Central memory CD4-positive, alpha-beta T cell (primary cell): ENCODE results near the gene AIMP1.

Experiments
- DNase-seq: peaks from one replicate; pipeline ENCODE4 v3.0.0; 2022
- total RNA-seq, 3 experiments: gene quantifications; one replicate each; lab custom pipeline; 2026; lab: John Stamatoyannopoulos, UW

Gene AIMP1
- 104 to 137 (median 129) reads per million in 3 experiments for total RNA-seq

- peak; percentile 88 for DNase-seq
Observed at GRCh38 chr4:106315968-106316772, at the start of gene AIMP1, which contains the start of gene TBCK. AIMP1 (plus strand) TSS chr4:106316550; CDS start chr4:106325010, 8,460 bp downstream. TBCK (minus strand) TSS chr4:106316209; CDS start chr4:106308960, 7,249 bp downstream.

DNA sequence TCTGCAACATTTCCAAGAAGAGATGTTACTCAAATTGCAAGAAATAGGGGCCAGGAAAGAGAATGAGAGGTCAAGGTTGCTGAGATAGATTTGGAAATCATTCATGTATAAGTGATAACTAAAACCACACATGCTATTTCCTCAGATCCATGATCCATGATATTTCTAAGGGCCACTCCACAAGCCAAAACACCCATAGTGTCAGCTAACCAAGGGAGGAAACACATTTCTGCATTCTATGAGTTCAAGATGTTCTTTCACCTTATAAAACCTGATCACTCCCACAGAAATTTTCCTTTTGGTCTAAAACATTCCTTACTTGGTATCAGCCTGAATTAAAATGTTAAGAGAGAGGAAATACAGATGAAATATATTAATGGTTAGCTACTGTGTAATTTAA, 47.6 kb upstream of the AIMP1 start:
- no peak for DNase-seq

DNA sequence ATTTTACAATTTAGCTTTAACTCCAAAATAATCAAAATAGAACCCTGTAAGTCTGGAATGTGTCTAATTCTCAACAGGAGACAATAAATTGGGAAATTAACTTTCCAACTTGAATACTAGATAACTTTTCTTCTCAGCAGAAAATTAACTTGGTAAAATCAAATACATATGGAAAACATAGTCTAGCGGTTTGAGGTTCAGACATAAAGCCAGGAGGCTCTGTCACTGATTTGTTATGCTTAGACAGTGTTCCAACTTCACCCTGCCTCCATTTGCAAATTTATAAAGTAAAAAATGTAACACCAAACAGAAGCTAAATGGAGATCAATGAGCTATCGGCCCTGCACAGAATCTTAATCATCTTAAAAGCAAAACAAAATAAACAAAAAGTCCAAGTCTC, 46.6 kb upstream of the AIMP1 start:
- no peak for DNase-seq

DNA sequence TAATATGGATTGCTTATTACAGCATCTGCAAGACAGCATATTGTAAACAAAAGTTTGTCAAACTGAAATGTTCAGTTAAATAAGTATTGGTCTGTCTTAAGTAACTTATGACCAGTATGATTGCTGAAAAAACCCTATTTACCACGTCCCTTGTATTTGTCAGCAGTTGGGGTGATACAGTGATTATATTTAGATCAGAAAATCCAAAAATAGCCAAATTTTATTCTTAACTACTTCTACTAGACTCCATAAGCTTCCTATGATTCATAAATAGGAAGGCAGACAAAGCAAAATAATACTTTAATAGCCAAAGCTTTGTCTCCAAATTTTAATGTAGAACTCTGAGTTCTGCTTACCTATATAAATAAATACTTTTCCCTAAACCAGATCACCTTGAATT, 45.6 kb upstream of the AIMP1 start:
- no peak for DNase-seq

GRCh38 chr4:106273831-106274230, 42.5 kb upstream of the AIMP1 start:
- DNase-seq = no peak

DNA sequence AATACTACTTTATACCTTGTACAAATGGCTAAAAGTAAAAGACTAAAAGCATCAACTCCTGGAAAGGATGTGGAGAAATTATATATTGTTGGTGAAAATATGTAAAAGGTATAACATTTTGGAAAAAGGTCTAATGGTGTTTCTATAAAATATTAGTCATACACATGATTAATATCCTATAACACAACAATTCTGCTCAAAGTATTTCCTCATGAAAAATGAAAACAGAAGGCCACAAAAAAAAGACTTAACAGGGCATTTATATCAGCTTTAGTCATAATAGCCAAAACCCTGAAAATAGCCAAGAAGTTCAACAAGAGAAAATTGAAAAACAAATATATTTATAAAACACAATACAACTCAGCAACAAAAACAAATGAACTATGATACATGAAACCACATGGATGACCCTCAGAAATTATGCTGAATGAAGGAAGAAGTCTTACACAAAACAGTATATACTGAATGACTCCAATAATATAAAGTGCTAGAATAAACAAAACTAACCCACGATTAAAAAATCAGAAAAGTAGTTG, 39.1 kb upstream of the AIMP1 start:
- no peak for DNase-seq

DNA sequence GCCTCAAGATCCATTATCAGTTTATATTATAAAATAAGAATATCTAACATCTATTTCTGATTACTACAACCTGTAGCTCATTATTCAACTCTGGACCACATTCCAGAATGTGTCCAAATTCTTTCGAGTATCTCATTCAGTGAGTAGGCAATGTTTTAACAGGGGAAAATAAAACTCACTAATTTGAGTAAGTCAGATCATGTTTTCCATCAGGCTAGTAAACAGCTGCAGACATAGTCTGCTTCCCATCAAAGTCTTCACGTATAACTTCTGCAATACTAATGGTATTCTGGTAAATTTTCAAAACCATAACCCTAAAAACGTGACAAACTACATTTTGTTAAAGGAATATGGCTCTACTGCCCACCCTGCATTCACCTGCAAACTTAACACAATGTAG, 32.1 kb upstream of the AIMP1 start:
- DNase-seq = no peak

- DNase-seq = no peak
Observed at GRCh38 chr4:106286611-106287010, 29.7 kb upstream of the AIMP1 start.

DNA sequence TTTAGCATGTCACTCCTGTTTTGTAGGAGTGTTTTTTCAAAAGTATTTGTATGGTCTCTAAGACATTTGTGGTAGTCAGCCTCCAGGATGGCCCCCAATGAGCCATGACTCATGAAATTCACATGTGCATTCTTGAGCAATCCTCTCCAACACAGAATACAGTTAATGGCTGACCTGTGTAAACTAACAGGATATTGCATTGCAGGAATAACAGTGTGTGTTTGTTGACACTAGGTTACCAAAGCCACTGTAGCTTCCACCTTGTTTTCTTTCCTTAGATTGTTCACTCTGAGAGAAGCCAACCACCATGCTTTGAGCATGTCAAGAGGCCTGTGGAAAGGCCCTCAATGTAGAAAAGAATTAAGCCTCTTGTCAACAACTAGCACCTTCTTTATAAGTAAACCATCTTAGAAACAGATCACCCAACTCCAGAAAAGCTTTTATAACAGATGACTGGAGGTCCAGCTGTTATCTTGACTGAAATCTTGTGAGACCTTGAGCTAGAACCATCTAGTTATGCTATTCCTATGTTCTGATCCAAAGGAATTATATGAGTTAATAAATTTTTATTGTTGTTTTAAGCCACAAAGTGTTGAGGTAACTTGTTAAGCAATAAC, 28.9 kb upstream of the AIMP1 start:
- DNase-seq = no peak

DNA sequence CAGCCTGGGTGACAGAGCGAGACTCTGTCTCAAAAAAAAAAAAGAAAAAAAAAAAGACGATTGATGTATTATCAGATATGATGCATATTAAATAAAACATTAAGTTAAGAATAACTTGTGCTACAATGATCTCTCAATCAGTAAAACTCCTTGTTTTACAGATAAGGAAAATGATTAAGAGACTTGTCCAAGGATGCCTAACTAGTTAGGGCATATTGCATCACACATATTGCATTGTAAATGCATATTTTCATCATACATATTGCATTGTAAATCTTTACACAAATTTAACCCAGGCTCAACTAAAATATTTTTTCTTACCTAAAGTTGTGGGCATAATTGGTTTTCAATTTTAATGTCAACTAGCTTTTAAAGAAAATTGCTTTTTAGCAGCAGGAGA, 26.6 kb upstream of the AIMP1 start:
- no peak for DNase-seq

DNA sequence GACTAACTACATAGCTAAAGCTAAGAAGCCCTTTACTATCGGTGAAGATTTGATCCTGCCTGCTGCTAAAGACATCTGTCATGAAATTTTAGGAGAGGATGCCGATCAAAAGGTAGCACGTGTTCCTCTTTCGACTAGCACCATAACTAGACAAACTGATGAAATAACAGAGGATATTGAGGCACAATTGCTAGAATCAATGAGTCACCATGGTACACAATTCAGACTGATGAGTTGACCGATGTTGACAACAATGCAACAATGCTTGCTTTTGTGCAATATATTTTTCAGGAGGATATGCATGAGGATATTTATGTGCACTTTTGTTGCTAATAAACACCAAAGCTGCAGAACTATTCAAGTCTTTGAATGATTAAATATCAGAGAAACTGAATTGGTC, 24.7 kb upstream of the AIMP1 start:
- DNase-seq = no peak

DNA sequence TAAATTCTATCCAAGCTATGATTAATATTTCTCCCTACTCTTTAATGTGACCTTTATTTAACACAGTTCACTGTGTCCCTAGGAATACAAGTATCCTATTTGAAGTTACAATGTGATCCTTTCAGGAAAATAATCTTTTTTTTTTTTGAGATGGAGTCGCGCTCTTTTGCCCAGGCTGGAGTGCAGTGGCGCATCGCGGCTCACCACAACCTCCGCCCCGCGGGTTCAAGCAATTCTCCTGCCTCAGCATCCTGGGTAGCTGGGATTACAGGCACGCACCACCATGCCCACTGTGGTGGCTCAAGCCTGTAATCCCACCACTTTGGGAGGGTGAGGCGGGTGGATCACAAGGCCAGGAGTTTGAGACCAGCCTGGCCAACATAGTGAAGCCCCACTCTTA, 22.3 kb upstream of the AIMP1 start:
- DNase-seq = no peak

GRCh38 chr4:106297245-106298035, 18.9 kb upstream of the AIMP1 start:
- no peak for DNase-seq

- no peak for DNase-seq
Observed at GRCh38 chr4:106299977-106300376, 16.4 kb upstream of the AIMP1 start.

GRCh38 chr4:106301393-106302061, 14.8 kb upstream of the AIMP1 start:
- DNase-seq = no peak

- DNase-seq = no peak
Observed at GRCh38 chr4:106302062-106302438, 14.3 kb upstream of the AIMP1 start.

- DNase-seq = no peak
Observed at GRCh38 chr4:106303548-106304281, 12.6 kb upstream of the AIMP1 start.

DNA sequence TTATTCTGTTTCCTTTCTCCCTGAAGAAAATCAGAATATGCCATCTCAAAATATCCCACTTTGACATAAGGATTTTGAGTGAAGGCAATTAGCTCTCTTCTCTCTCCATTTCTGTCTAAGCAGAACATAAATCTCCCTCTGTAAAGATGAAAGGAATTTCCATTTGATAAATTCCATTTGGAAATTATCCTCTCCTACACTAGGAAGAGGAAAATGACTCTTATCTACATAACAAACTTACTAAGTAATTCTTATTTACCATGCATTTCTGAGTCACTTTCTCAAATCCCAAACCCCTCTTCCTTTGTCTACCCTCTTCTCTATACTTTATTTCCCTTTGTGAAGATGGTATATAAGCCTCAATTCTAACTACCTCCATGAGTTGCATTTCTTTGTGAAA, 11.7 kb upstream of the AIMP1 start:
- no peak for DNase-seq

- no peak for DNase-seq
Observed at GRCh38 chr4:106305435-106306055, 10.8 kb upstream of the AIMP1 start.

GRCh38 chr4:106306561-106306960, 9.8 kb upstream of the AIMP1 start:
- no peak for DNase-seq

GRCh38 chr4:106312377-106312776, 4.0 kb upstream of the AIMP1 start:
- no peak for DNase-seq
